Measurements from ENCODE around the gene HMGXB4. TPM values are rescaled to one million over a fixed set of nuclear protein-coding genes. Genes with fewer than 3 reads are reported as not detected.

Gene HMGXB4
- total and polyA plus RNA-seq, 2 of the 8 experiments (the other 6 are each of a cell fraction or from before 2014, with no cell fraction given) = 20.9 to 41.3 TPM

GRCh38 chr22:35322126-35322525 is 64.8 kb downstream of the HMGXB4 start:
- POLR2A ChIA-PET (ENCODE audit: partially characterized antibody) = interaction anchor here (0.6 kb wide), 1 partner anchor 51 kb away, joined by 3 read pairs; no protein-coding TSS in a partner anchor
- CTCF ChIA-PET (ENCODE audit: partially characterized antibody) = no interaction called here

More at GRCh38 chr22:35322126-35322525, 64.8 kb downstream of the HMGXB4 start:
- no peak overlapping the region for H2BK15ac ChIP-seq (ENCODE audit: low read length)
- no peaks in the 10 kb centered on the region for H3K27me3 ChIP-seq (replicated peaks in 1 of 4; ENCODE audit: control insufficient read depth in 3 of 4, extremely low read depth in 1 of 4, insufficient read depth in 3 of 4, low read length in 3 of 4)
- no peak overlapping the region for H3K23ac ChIP-seq (ENCODE audit: insufficient read length)
- H4K91ac ChIP-seq (replicated peaks; ENCODE audit: insufficient read length, low read length) = no peak overlapping the region
- H3K9ac ChIP-seq (replicated peaks in 1 of 4; ENCODE audit: extremely low read depth in 1 of 4, low read depth in 3 of 4, low read length in 3 of 4) = no peak overlapping the region
- no peak for TF ChIP-seq GTF2F1 (IDR thresholded peaks at IDR 0.05; ENCODE audit: borderline replicate concordance, low read depth, low read length)
- TF ChIP-seq CTCF (IDR thresholded peaks at IDR 0.05; ENCODE audit: control extremely low read depth in 1 of 3, insufficient read depth in 1 of 3, low read depth in 1 of 3, low read length in 3 of 3) = no peak
- TF ChIP-seq EGR1 (IDR thresholded peaks at IDR 0.05; ENCODE audit: borderline replicate concordance, low read depth, low read length) = no peak
- no peak for TF ChIP-seq CBX8 (IDR thresholded peaks at IDR 0.05; ENCODE audit: borderline replicate concordance, low read depth, low read length)
- TF ChIP-seq TCF12 (IDR thresholded peaks at IDR 0.05; ENCODE audit: low read depth, low read length) = no peak
- TF ChIP-seq TAF1 (IDR thresholded peaks at IDR 0.05; ENCODE audit: low read depth, low read length) = no peak
- TF ChIP-seq CHD2 (IDR thresholded peaks at IDR 0.05; ENCODE audit: low read length) = no peak
- TF ChIP-seq MAX (IDR thresholded peaks at IDR 0.05) = no peak
- no peak for TF ChIP-seq KDM5A (IDR thresholded peaks at IDR 0.05; ENCODE audit: low read length)
- no peak for TF ChIP-seq POU5F1 (IDR thresholded peaks at IDR 0.05; ENCODE audit: low read depth, low read length)
- TF ChIP-seq TEAD4 (IDR thresholded peaks at IDR 0.05; ENCODE audit: low read depth, low read length) = no peak
- H3K79me1 ChIP-seq (ENCODE audit: low read depth, low read length) = no peaks in the 10 kb centered on the region; the same call in none of the 2 replicates
- no peaks in the 10 kb centered on the region for H3K23me2 ChIP-seq (ENCODE audit: low read depth, low read length)
- H3K4me1 ChIP-seq (replicated peaks in 1 of 4; ENCODE audit: control insufficient read depth in 3 of 4, insufficient read depth in 4 of 4, low read length in 3 of 4) = no peaks in the 10 kb centered on the region
- H3K18ac ChIP-seq (ENCODE audit: extremely low read depth, low read length) = no peak overlapping the region
- peaks cover 3 to 8% (median 6%) of the 10 kb centered on the region in 4 experiments; a peak in 5 of 8 replicates for H3K36me3 ChIP-seq (ENCODE audit: control insufficient read depth in 2 of 4, insufficient read depth in 4 of 4, low read length in 3 of 4)
- no peak overlapping the region for H3K56ac ChIP-seq (replicated peaks; ENCODE audit: insufficient read length, low read depth, low read length)
- H3K4me2 ChIP-seq (ENCODE audit: insufficient read depth in 1 of 2, low read depth in 2 of 2, low read length in 2 of 2) = no peak overlapping the region
- H4K8ac ChIP-seq (ENCODE audit: extremely low read depth, insufficient read depth, low read length) = no peak overlapping the region
- no peak for FAIRE-seq
- WGBS, 2 experiments (ENCODE audit: extremely low coverage in 1 of 2, insufficient coverage in 1 of 2, insufficient read length in 1 of 2, insufficient replicate concordance in 2 of 2, low coverage in 1 of 2, low lambda C conversion rate in 2 of 2, missing lambda C conversion rate in 1 of 2) = 91% methylated on average over 10 of the region's 10 CpGs; no CpG with 5 or more reads in 1 of the 2 experiments
- no peak overlapping the region for H2BK20ac ChIP-seq (ENCODE audit: low read length)
- H3K4ac ChIP-seq (replicated peaks; ENCODE audit: insufficient read length, low read depth, low read length) = no peak overlapping the region
- no peak overlapping the region for H2BK5ac ChIP-seq (ENCODE audit: low read depth, low read length)
- H3K14ac ChIP-seq (ENCODE audit: insufficient read length) = no peak overlapping the region
- no peaks in the 10 kb centered on the region for H3K9me3 ChIP-seq (ENCODE audit: insufficient read depth in 2 of 2, low read depth in 1 of 2, low read length in 1 of 2)
- H2AK5ac ChIP-seq (ENCODE audit: low read depth, low read length) = no peak overlapping the region
- H2AFZ ChIP-seq (ENCODE audit: low read length) = no peak overlapping the region
- no peak for DNase-seq (ENCODE audit: low read depth in 1 of 2, low spot score in 2 of 2)
- no peak overlapping the region for H3K4me3 ChIP-seq (ENCODE audit: extremely low read depth in 1 of 4, insufficient read depth in 2 of 4, low read depth in 3 of 4, low read length in 4 of 4)
- H3K79me2 ChIP-seq (ENCODE audit: control insufficient read depth in 1 of 2, insufficient read depth in 2 of 2, low read length in 2 of 2) = no peaks in the 10 kb centered on the region
- H4K5ac ChIP-seq (ENCODE audit: insufficient read length, low read depth, low read length) = no peak overlapping the region
- H2BK120ac ChIP-seq (replicated peaks; ENCODE audit: low read depth, low read length) = no peak overlapping the region
- H4K20me1 ChIP-seq (replicated peaks in 1 of 2; ENCODE audit: control insufficient read depth in 1 of 2, insufficient read depth in 2 of 2, low read length in 2 of 2) = peaks cover 3% of the 10 kb centered on the region in 2 experiments
- H2BK12ac ChIP-seq (ENCODE audit: low read depth, low read length) = no peak overlapping the region
- no peak overlapping the region for H3K27ac ChIP-seq (ENCODE audit: low read depth, low read length)

Measured in H1 (cell line).